Retinal pigment epithelial cell (primary cell): ENCODE results near the gene RNF8.
A peak's percentile ranks its signal among the peaks of the same experiment; 100 is the strongest.

Experiments used
- DNase-seq: peaks from one replicate; pipeline ENCODE4 v3.0.0-alpha.2; 2010; ENCODE audit warnings: low read depth
- H3K4me3 ChIP-seq: 2 replicates; pipeline ENCODE4 v1.5.1; 2011; ENCODE audit warnings: mild to moderate bottlenecking, low read length, control low read depth, moderate library complexity
- CTCF ChIP-seq: conservative IDR thresholded peaks from 2 replicates; pipeline ENCODE4 v1.5.1; 2011; ENCODE audit warnings: low read depth, low read length, control low read depth, inconsistent platforms

Gene RNF8

DNA sequence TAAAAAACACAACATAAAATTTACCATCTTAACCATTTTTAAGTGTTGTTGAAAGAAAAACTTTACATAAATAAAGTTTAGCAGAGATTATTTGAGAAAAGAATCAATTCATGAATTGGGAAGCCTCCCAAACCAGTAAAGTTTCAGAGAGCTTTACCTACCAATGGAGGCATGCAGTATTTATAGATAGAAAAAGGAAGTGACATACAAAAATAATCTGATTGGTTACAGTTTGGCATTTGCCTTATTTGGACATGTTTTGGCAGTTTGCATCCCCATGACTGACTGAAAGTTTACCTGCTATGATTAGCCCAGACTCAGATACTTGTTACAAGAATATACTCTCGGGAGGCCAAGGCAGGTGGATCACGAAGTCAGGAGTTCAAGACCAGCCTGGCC lies 75.6 kb downstream of the RNF8 start:
- no peak overlapping the region for H3K4me3 ChIP-seq
- no peak for DNase-seq
- TF ChIP-seq CTCF = no peak

DNA sequence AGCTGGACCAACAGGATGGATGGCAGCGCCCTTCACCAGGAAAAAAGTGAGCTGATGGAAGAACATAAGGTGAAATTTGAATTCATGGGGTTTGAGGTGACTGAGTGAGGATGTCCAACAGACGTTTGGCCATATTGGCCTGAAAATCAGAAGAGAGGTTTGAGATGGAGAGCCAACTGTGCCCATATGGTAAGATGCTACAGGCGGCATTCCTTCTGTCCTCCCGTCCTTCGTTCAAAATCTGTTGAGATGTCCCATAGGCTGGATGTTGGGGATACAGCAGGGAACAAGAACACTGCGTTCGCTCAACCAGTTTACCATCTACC lies 78.8 kb downstream of the RNF8 start:
- no peak for TF ChIP-seq CTCF
- H3K4me3 ChIP-seq = peak overlapping the region; percentile 87

GRCh38 chr6:37432916-37433656 lies 79.3 kb downstream of the RNF8 start, which contains the start of gene CMTR1:
CMTR1 (plus strand) TSS chr6:37433221; CDS start chr6:37435630, 2,409 bp downstream.
- TF ChIP-seq CTCF = no peak
- DNase-seq = peak; percentile 55
- peak within 1 kb of the TSS; percentile 87 for H3K4me3 ChIP-seq

More for the DNA sequence above, 78.8 kb downstream of the RNF8 start:
- no peak for DNase-seq

DNA sequence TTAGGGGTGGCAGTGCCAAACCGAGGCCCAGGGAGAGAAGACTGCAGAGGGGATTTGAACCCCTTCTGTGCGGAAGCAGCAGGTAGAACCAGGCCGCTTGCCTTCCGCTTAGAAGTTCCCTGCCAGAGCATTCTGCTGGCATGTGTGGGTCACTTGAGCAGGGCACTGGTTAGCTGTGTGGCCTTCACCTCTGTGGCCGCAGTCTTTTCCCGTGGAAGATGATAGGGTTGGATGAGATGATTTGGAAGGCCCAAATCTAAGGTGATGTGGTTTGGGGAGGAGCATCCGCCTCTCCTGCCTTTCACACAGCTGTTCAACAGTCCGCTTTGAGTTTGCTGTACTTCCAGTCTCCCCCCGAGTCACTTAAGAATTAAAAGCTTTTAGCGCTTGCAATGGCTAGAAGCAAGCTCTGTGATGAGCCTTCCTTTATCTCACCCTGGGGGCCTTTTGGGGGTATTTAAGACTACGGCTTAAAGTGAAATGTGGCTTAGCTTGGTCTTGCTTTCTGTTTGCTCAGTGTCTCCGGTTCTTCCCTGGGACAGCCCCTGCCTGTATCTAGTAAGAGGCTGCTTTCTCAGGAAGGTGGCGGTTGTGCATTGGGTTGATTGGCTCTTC lies 80.0 kb downstream of the RNF8 start:
- TF ChIP-seq CTCF = no peak
- DNase-seq = no peak
- peak overlapping the region; percentile 87 for H3K4me3 ChIP-seq

- no peak overlapping the region for H3K4me3 ChIP-seq
- no peak for DNase-seq
- no peak for TF ChIP-seq CTCF
These were observed 81.6 kb downstream of the RNF8 start for GRCh38 chr6:37435373-37435772.

- TF ChIP-seq CTCF = peak; percentile 21
- no peak for DNase-seq
- H3K4me3 ChIP-seq = no peak overlapping the region
These were observed 82.0 kb downstream of the RNF8 start for GRCh38 chr6:37435816-37436215.

GRCh38 chr6:37438930-37439329 lies 85.1 kb downstream of the RNF8 start:
- no peak overlapping the region for H3K4me3 ChIP-seq
- no peak for DNase-seq
- no peak for TF ChIP-seq CTCF
